Fibroblast of skin of scalp (primary cell): ENCODE results near the gene RALA.
"Not testable (repeated sequence)": the region's sequence is repeated elsewhere in the genome, so short reads cannot be mapped to it uniquely, and the experiment has no call there.

ENCODE experiments used
- DNase-seq: peaks from one replicate; pipeline ENCODE4 v3.0.0-alpha.2; 2013

The RALA gene

GRCh38 chr7:39650676-39651075, 27.3 kb downstream of the RALA start:
- DNase-seq: peak; percentile 54

GRCh38 chr7:39651265-39651664, 27.9 kb downstream of the RALA start:
- peak; percentile 67 for DNase-seq

- no peak for DNase-seq
Observed at GRCh38 chr7:39656415-39656814, 33.0 kb downstream of the RALA start.

- peak; percentile 28 for DNase-seq
Observed at GRCh38 chr7:39659356-39660013, 36.1 kb downstream of the RALA start.

- DNase-seq: no peak
Observed at GRCh38 chr7:39661960-39662359, 38.6 kb downstream of the RALA start.

GRCh38 chr7:39663263-39663662, 39.9 kb downstream of the RALA start:
- no peak for DNase-seq

- DNase-seq: no peak
Observed at GRCh38 chr7:39664057-39664456, 40.7 kb downstream of the RALA start.

GRCh38 chr7:39664585-39664984, 41.2 kb downstream of the RALA start:
- DNase-seq: no peak

GRCh38 chr7:39666562-39666961, 43.2 kb downstream of the RALA start:
- DNase-seq: no peak

- peak; percentile 36 for DNase-seq
Observed at GRCh38 chr7:39667341-39667923, 44.1 kb downstream of the RALA start.

GRCh38 chr7:39668280-39668679, 44.9 kb downstream of the RALA start:
- not testable (repeated sequence) for DNase-seq

GRCh38 chr7:39670052-39670451, 46.7 kb downstream of the RALA start:
- DNase-seq: no peak

- DNase-seq: no peak
Observed at GRCh38 chr7:39670934-39671333, 47.6 kb downstream of the RALA start.

GRCh38 chr7:39672176-39672575, 48.8 kb downstream of the RALA start:
- no peak for DNase-seq

- DNase-seq: no peak
Observed at GRCh38 chr7:39673868-39674267, 50.5 kb downstream of the RALA start.

- no peak for DNase-seq
Observed at GRCh38 chr7:39674406-39674805, 51.0 kb downstream of the RALA start.

GRCh38 chr7:39676346-39676745, 53.0 kb downstream of the RALA start:
- DNase-seq: no peak

GRCh38 chr7:39678930-39679709, 55.7 kb downstream of the RALA start:
- DNase-seq: no peak

GRCh38 chr7:39679874-39680273, 56.5 kb downstream of the RALA start:
- not testable (repeated sequence) for DNase-seq

- no peak for DNase-seq
Observed at GRCh38 chr7:39681887-39682441, 58.6 kb downstream of the RALA start.

- peak; percentile 81 for DNase-seq
Observed at GRCh38 chr7:39683216-39683845, 60.0 kb downstream of the RALA start.

GRCh38 chr7:39686261-39686924, 63.0 kb downstream of the RALA start:
- DNase-seq: peak; percentile 50
